Measurements from ENCODE around the gene CENPW. TPM values are rescaled to one million over a fixed set of nuclear protein-coding genes. Genes with fewer than 3 reads are reported as not detected.

The CENPW gene
- total and polyA plus RNA-seq, 2 experiments from 2014 or later: 16.5 to 303 TPM

- Mint-ChIP-seq H3K27me3 (ENCODE audit: insufficient read depth, low read depth, poor library complexity) (no peaks in the 10 kb centered on the region), H3K36me3 (ENCODE audit: low read depth) (peaks cover 15% of the 10 kb centered on the region; the same call in 2 of the 3 replicates), H3K27ac (peak overlapping the region; percentile 26), H3K4me3 (no peak overlapping the region), H3K9me3 (peaks cover 10% of the 10 kb centered on the region), H3K4me1 (peaks cover 8% of the 10 kb centered on the region; the same call in 2 of the 3 replicates)
- H2AFZ ChIP-seq: no peak overlapping the region
- no peaks in the 10 kb centered on the region for H3K79me2 ChIP-seq (replicated peaks; ENCODE audit: insufficient read depth)
- no peaks in the 10 kb centered on the region for H3K36me3 ChIP-seq (ENCODE audit: insufficient read depth)
- H3K9me2 ChIP-seq (ENCODE audit: insufficient read depth): 0 out of 2 replicates have a peak, but pooled peaks cover 4% of the 10 kb centered on the region
- H3F3A ChIP-seq (replicated peaks; ENCODE audit: low read depth): no peaks in the 10 kb centered on the region
- H3K27me3 ChIP-seq (ENCODE audit: insufficient read depth): no peaks in the 10 kb centered on the region
- H3K4me1 ChIP-seq (ENCODE audit: insufficient read depth): no peaks in the 10 kb centered on the region
- ATAC-seq (peak; percentile 86), DNase-seq (ENCODE audit: low spot score) (peak; percentile 62)
- no peaks in the 10 kb centered on the region for H4K20me1 ChIP-seq (replicated peaks; ENCODE audit: insufficient read depth)
- H3K4me2 ChIP-seq: no peak overlapping the region
- H3K27ac ChIP-seq (ENCODE audit: low read depth): no peak overlapping the region
- H3K4me3 ChIP-seq: no peak overlapping the region
- TF ChIP-seq ETS1 (IDR thresholded peaks at IDR 0.05) (no peak), STAT1 (IDR thresholded peaks at IDR 0.05; ENCODE audit: unreplicated experiment) (no peak), POLR2AphosphoS5 (IDR thresholded peaks at IDR 0.05; ENCODE audit: low read depth) (no peak), ZNF331 (CRISPR knock-in tag; IDR thresholded peaks at IDR 0.05; ENCODE audit: low read depth) (peak; percentile 29; the same call in 1 of the 2 replicates), CTCF (conservative IDR thresholded peaks at IDR 0.05; ENCODE audit: low read depth in 2 of 2) (no peak), JUNB (IDR thresholded peaks at IDR 0.05; ENCODE audit: unreplicated experiment) (no peak)
These were observed 36.8 kb downstream of the CENPW start for GRCh38 chr6:126376682-126377081.

- DNase-seq (ENCODE audit: low spot score) (no peak), ATAC-seq (no peak)
- Histone ChIP-seq H4K20me1 (replicated peaks; ENCODE audit: insufficient read depth) (no peaks in the 10 kb centered on the region), H3K4me2 (no peak overlapping the region), H3K4me1 (ENCODE audit: insufficient read depth) (no peaks in the 10 kb centered on the region), H2AFZ (no peak overlapping the region), H3K27ac (ENCODE audit: low read depth) (no peak overlapping the region), H3F3A (replicated peaks; ENCODE audit: low read depth) (no peaks in the 10 kb centered on the region), H3K4me3 (no peak overlapping the region), H3K9me2 (ENCODE audit: insufficient read depth) (0 out of 2 replicates have a peak, but pooled peaks cover 4% of the 10 kb centered on the region), H3K27me3 (ENCODE audit: insufficient read depth) (no peaks in the 10 kb centered on the region), H3K79me2 (replicated peaks; ENCODE audit: insufficient read depth) (no peaks in the 10 kb centered on the region), H3K36me3 (ENCODE audit: insufficient read depth) (no peaks in the 10 kb centered on the region; the same call in 1 of the 2 replicates)
- peaks cover 23% of the 10 kb centered on the region; the same call in 2 of the 3 replicates for H3K36me3 Mint-ChIP-seq (ENCODE audit: low read depth)
- no peaks in the 10 kb centered on the region for H3K27me3 Mint-ChIP-seq (ENCODE audit: insufficient read depth, low read depth, poor library complexity)
- H3K9me3 Mint-ChIP-seq: peaks cover 18% of the 10 kb centered on the region
- H3K4me3 Mint-ChIP-seq: no peak overlapping the region
- no peak overlapping the region for H3K27ac Mint-ChIP-seq
- H3K4me1 Mint-ChIP-seq: peaks cover 8% of the 10 kb centered on the region; the same call in 2 of the 3 replicates
- TF ChIP-seq EZH2phosphoT487 (IDR thresholded peaks at IDR 0.05; ENCODE audit: unreplicated experiment) (no peak), ZNF331 (CRISPR knock-in tag; IDR thresholded peaks at IDR 0.05; ENCODE audit: low read depth) (no peak), REST (IDR thresholded peaks at IDR 0.05; ENCODE audit: unreplicated experiment) (no peak)
These were observed 37.8 kb downstream of the CENPW start for GRCh38 chr6:126377594-126378153.
